Upper lobe of left lung (tissue), 6 donors: ENCODE measurements around the gene FGF23. TPM values are rescaled to one million over a fixed set of nuclear protein-coding genes. Genes with fewer than 3 reads are reported as not detected.
"Not testable (repeated sequence)": the region's sequence is repeated elsewhere in the genome, so short reads cannot be mapped to it uniquely, and the experiment has no call there.

ENCODE experiments used
- ATAC-seq, 2 donors: fragments of 200-7000 bp; cut with Tn5 transposase; one replicate each; pipeline ENCODE4 v1.9.1; 2022; ENCODE audit warnings: mild to moderate bottlenecking in 2 of 2, moderate library complexity in 2 of 2; ENCODE audit not compliant: low FRiP score in 2 of 2
- DNase-seq, 2 donors: peaks; one replicate each; pipeline ENCODE4 v3.0.0-alpha.2; 2019 to 2020
- H3K27ac ChIP-seq, 4 donors: fragments of 200-600 bp; sonication (generic); one replicate each; pipeline ENCODE4 v1.5.1; 2016 to 2019
- H3K27me3 ChIP-seq, 4 donors: fragments of 200-600 bp; sonication (generic); one replicate each; pipeline ENCODE4 v1.5.1; 2017 to 2019
- H3K36me3 ChIP-seq, 4 donors: fragments of 200-600 bp; sonication (generic); one replicate each; pipeline ENCODE4 v1.5.1; 2016 to 2019
- H3K4me1 ChIP-seq, 4 donors: fragments of 200-600 bp; sonication (generic); one replicate each; pipeline ENCODE4 v1.5.1; 2018 to 2019
- H3K4me3 ChIP-seq, 4 donors: fragments of 200-600 bp; sonication (generic); one replicate each; pipeline ENCODE4 v1.5.1; 2017 to 2019; ENCODE audit warnings: mild to moderate bottlenecking in 2 of 4, moderate library complexity in 1 of 4
- H3K9me3 ChIP-seq, 4 donors: fragments of 200-600 bp; sonication (generic); one replicate each; pipeline ENCODE4 v1.5.1; 2018 to 2019
- EP300 ChIP-seq, 4 donors: sonication (generic); formaldehyde crosslinking; IDR thresholded peaks; one replicate each; pipeline ENCODE4 v1.5.1; 2017; ENCODE audit warnings: antibody characterized with exemption in 4 of 4, control low read depth in 2 of 4
- POLR2A ChIP-seq, 4 donors: fragments of 450-650 bp; IDR thresholded peaks; one replicate each; pipeline ENCODE4 v1.5.1; 2016 to 2017; ENCODE audit warnings: antibody characterized with exemption in 4 of 4, mild to moderate bottlenecking in 2 of 4
- POLR2AphosphoS5 ChIP-seq, 2 donors: sonication (generic); formaldehyde crosslinking; IDR thresholded peaks; one replicate each; pipeline ENCODE4 v1.5.1; 2017; ENCODE audit warnings: antibody characterized with exemption in 2 of 2
- WGBS, 2 donors: methylation state at CpG; one replicate each; pipeline ENCODE4 v1.1.5; 2017 to 2018; 5-methylcytosine and 5-hydroxymethylcytosine counted together
- total RNA-seq, 6 donors: library from RNA; depleted of rRNA in 4 of 6; stranded (reverse); fragments of >200 nt in 4 of 6; gene quantifications; one replicate each; pipeline versions ENCODE4 v1.1.0 to v1.2.1, GENCODE V29; 2016 to 2021
- TF ChIP-seq, protein P1 (sequence below), 6 experiments: fragments of 450-650 bp in 4 of 6; fragments of 200-600 bp in 2 of 6; sonication (generic) in 2 of 6; IDR thresholded peaks; one replicate each; pipeline ENCODE4 v1.5.1; 2016 to 2019; ENCODE audit warnings: antibody characterized with exemption in 6 of 6
- donor health status: DM: no; HTN: no; CAD: no; lungs with moderate emphysema.
- donor health status: DM: no; HTN: yes; CAD: no; lungs with severe emphysema.

The FGF23 gene
- total RNA-seq, 6 donors from 2014 or later = not detected

GRCh38 chr12:4416276-4416675 is 36.8 kb upstream of the FGF23 start:
- 80 to 90% methylated on average over 8 of the region's 8 CpGs for WGBS, 2 donors
- no peak for ATAC-seq

GRCh38 chr12:4412465-4412864 is 33.0 kb upstream of the FGF23 start:
- H3K4me1 ChIP-seq = no peaks in the 10 kb centered on the region
- no peak for DNase-seq
- TF ChIP-seq POLR2A (IDR thresholded peaks at IDR 0.05) (no peak), POLR2AphosphoS5 (IDR thresholded peaks at IDR 0.05) (no peak), EP300 (IDR thresholded peaks at IDR 0.05) (no peak)
- TF ChIP-seq, protein P1, sequence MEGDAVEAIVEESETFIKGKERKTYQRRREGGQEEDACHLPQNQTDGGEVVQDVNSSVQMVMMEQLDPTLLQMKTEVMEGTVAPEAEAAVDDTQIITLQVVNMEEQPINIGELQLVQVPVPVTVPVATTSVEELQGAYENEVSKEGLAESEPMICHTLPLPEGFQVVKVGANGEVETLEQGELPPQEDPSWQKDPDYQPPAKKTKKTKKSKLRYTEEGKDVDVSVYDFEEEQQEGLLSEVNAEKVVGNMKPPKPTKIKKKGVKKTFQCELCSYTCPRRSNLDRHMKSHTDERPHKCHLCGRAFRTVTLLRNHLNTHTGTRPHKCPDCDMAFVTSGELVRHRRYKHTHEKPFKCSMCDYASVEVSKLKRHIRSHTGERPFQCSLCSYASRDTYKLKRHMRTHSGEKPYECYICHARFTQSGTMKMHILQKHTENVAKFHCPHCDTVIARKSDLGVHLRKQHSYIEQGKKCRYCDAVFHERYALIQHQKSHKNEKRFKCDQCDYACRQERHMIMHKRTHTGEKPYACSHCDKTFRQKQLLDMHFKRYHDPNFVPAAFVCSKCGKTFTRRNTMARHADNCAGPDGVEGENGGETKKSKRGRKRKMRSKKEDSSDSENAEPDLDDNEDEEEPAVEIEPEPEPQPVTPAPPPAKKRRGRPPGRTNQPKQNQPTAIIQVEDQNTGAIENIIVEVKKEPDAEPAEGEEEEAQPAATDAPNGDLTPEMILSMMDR (IDR thresholded peaks at IDR 0.05) = no peak
- no peak for ATAC-seq
- H3K4me3 ChIP-seq = no peak overlapping the region
- H3K36me3 ChIP-seq = no peaks in the 10 kb centered on the region
- H3K27ac ChIP-seq = no peak overlapping the region
- H3K9me3 ChIP-seq = no peaks in the 10 kb centered on the region
- peaks cover 0 to 3% (median 0%) of the 10 kb centered on the region in 4 donors for H3K27me3 ChIP-seq
- 71 to 73% methylated on average over 1 of the region's 1 CpG for WGBS, 2 donors

More at GRCh38 chr12:4416276-4416675, 36.8 kb upstream of the FGF23 start:
- Histone ChIP-seq H3K4me3 (no peak overlapping the region), H3K9me3 (no peaks in the 10 kb centered on the region), H3K27ac (no peak overlapping the region), H3K36me3 (no peaks in the 10 kb centered on the region), H3K27me3 (peaks cover 0 to 3% (median 0%) of the 10 kb centered on the region in 4 donors), H3K4me1 (no peaks in the 10 kb centered on the region)
- no peak for DNase-seq
- TF ChIP-seq POLR2AphosphoS5 (IDR thresholded peaks at IDR 0.05) (no peak), EP300 (IDR thresholded peaks at IDR 0.05) (no peak), POLR2A (IDR thresholded peaks at IDR 0.05) (no peak)
- TF ChIP-seq, protein P1 (IDR thresholded peaks at IDR 0.05) = no peak

- TF ChIP-seq, protein P1 (IDR thresholded peaks at IDR 0.05) = no peak
- no peak for TF ChIP-seq EP300 (IDR thresholded peaks at IDR 0.05)
- no peak for TF ChIP-seq POLR2A (IDR thresholded peaks at IDR 0.05)
- TF ChIP-seq POLR2AphosphoS5 (IDR thresholded peaks at IDR 0.05) = no peak
- Histone ChIP-seq H3K4me1 (no peaks in the 10 kb centered on the region), H3K4me3 (no peak overlapping the region), H3K27ac (no peak overlapping the region), H3K9me3 (no peaks in the 10 kb centered on the region), H3K27me3 (peaks cover 0 to 3% (median 0%) of the 10 kb centered on the region in 4 donors), H3K36me3 (no peaks in the 10 kb centered on the region)
- ATAC-seq (no peak), DNase-seq (no peak)
- WGBS, 2 donors = 84 to 94% methylated on average over 3 of the region's 3 CpGs
Observed at GRCh38 chr12:4412056-4412455, 32.5 kb upstream of the FGF23 start.

- H3K27ac ChIP-seq = no peak overlapping the region
- no peaks in the 10 kb centered on the region for H3K9me3 ChIP-seq
- ATAC-seq (no peak), DNase-seq (no peak)
- 85 to 94% methylated on average over 3 of the region's 3 CpGs for WGBS, 2 donors
- TF ChIP-seq, protein P1 (IDR thresholded peaks at IDR 0.05) = no peak
- TF ChIP-seq POLR2A (IDR thresholded peaks at IDR 0.05) (no peak), POLR2AphosphoS5 (IDR thresholded peaks at IDR 0.05) (no peak), EP300 (IDR thresholded peaks at IDR 0.05) (no peak)
- H3K4me3 ChIP-seq = no peak overlapping the region
- no peaks in the 10 kb centered on the region for H3K4me1 ChIP-seq
- H3K27me3 ChIP-seq = no peaks in the 10 kb centered on the region
- no peaks in the 10 kb centered on the region for H3K36me3 ChIP-seq
Observed at GRCh38 chr12:4407136-4407535, 27.6 kb upstream of the FGF23 start.

GRCh38 chr12:4404877-4405637 is 25.5 kb upstream of the FGF23 start:
- not testable (repeated sequence) for H3K36me3 ChIP-seq, DNase-seq, H3K4me1 ChIP-seq, ATAC-seq, H3K27me3 ChIP-seq, H3K27ac ChIP-seq, H3K4me3 ChIP-seq, H3K9me3 ChIP-seq
- WGBS, 2 donors = 93% methylated on average over 8 of the region's 8 CpGs
